SHP77 (cell line): ENCODE measurements around the gene ZBTB8B.
"Not testable (repeated sequence)": the region's sequence is repeated elsewhere in the genome, so short reads cannot be mapped to it uniquely, and the experiment has no call there.

Experiments used
- DNase-seq, 2 experiments: peaks; one replicate each; lab custom pipeline; 2025; lab: John Stamatoyannopoulos, UW

Gene ZBTB8B

GRCh38 chr1:32470431-32470830 is 5.6 kb downstream of the ZBTB8B start:
- no peak for DNase-seq

GRCh38 chr1:32470991-32471694 is 6.3 kb downstream of the ZBTB8B start:
- DNase-seq, result no peak

- DNase-seq, result no peak
Observed at GRCh38 chr1:32471695-32472362, 7.0 kb downstream of the ZBTB8B start.

- DNase-seq, result not testable (repeated sequence)
Observed at GRCh38 chr1:32472966-32473365, 8.1 kb downstream of the ZBTB8B start.

GRCh38 chr1:32474954-32475353 is 10.1 kb downstream of the ZBTB8B start:
- DNase-seq, result no peak

GRCh38 chr1:32480003-32480402 is 15.1 kb downstream of the ZBTB8B start:
- no peak for DNase-seq

GRCh38 chr1:32480761-32481160 is 15.9 kb downstream of the ZBTB8B start:
- DNase-seq, result no peak

GRCh38 chr1:32481788-32482187 is 16.9 kb downstream of the ZBTB8B start:
- DNase-seq, result not testable (repeated sequence)

GRCh38 chr1:32485554-32486255 is 20.8 kb downstream of the ZBTB8B start:
- DNase-seq, result no peak

GRCh38 chr1:32486463-32487113 is 21.7 kb downstream of the ZBTB8B start:
- DNase-seq, result no peak

- DNase-seq, result no peak
Observed at GRCh38 chr1:32487182-32487581, 22.3 kb downstream of the ZBTB8B start.

- no peak for DNase-seq
Observed at GRCh38 chr1:32489774-32490454, 25.0 kb downstream of the ZBTB8B start.

- no peak for DNase-seq
Observed at GRCh38 chr1:32491386-32491785, 26.5 kb downstream of the ZBTB8B start.

GRCh38 chr1:32494196-32494595 is 29.3 kb downstream of the ZBTB8B start:
- DNase-seq, result no peak

- DNase-seq, result no peak
Observed at GRCh38 chr1:32494711-32495337, 30.0 kb downstream of the ZBTB8B start.

GRCh38 chr1:32496127-32496526 is 31.3 kb downstream of the ZBTB8B start:
- no peak for DNase-seq

- no peak for DNase-seq
Observed at GRCh38 chr1:32498751-32499150, 33.9 kb downstream of the ZBTB8B start.

GRCh38 chr1:32500387-32501209 is 35.7 kb downstream of the ZBTB8B start:
- DNase-seq, result peak in 1 of 2 experiments; percentile 50

- DNase-seq, result no peak
Observed at GRCh38 chr1:32501865-32502264, 37.0 kb downstream of the ZBTB8B start.

GRCh38 chr1:32503153-32503552 is 38.3 kb downstream of the ZBTB8B start:
- no peak for DNase-seq

GRCh38 chr1:32507021-32507420 is 42.1 kb downstream of the ZBTB8B start:
- no peak for DNase-seq
